ENCODE data around the gene OR52J3.

The OR52J3 gene

GRCh38 chr11:5046226-5046625, at the start of gene OR52J3:
OR52J3 (plus strand) TSS chr11:5046526; CDS start chr11:5046526, 0 bp downstream.
- no peak for TF ChIP-seq ESRRG (CRISPR knock-in tag; IDR thresholded peaks at IDR 0.05)
- TF ChIP-seq SNAI2 (CRISPR knock-in tag; IDR thresholded peaks at IDR 0.05): no peak
- TF ChIP-seq OSR1 (CRISPR knock-in tag; IDR thresholded peaks at IDR 0.05): no peak
- TF ChIP-seq, protein P1, sequence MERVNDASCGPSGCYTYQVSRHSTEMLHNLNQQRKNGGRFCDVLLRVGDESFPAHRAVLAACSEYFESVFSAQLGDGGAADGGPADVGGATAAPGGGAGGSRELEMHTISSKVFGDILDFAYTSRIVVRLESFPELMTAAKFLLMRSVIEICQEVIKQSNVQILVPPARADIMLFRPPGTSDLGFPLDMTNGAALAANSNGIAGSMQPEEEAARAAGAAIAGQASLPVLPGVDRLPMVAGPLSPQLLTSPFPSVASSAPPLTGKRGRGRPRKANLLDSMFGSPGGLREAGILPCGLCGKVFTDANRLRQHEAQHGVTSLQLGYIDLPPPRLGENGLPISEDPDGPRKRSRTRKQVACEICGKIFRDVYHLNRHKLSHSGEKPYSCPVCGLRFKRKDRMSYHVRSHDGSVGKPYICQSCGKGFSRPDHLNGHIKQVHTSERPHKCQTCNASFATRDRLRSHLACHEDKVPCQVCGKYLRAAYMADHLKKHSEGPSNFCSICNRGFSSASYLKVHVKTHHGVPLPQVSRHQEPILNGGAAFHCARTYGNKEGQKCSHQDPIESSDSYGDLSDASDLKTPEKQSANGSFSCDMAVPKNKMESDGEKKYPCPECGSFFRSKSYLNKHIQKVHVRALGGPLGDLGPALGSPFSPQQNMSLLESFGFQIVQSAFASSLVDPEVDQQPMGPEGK (CRISPR knock-in tag; IDR thresholded peaks at IDR 0.05; ENCODE audit: borderline replicate concordance): no peak
- no peak for TF ChIP-seq ZC3H10 (CRISPR knock-in tag; IDR thresholded peaks at IDR 0.05)
- TF ChIP-seq RARB (CRISPR knock-in tag; IDR thresholded peaks at IDR 0.05): no peak
- TF ChIP-seq ISL1 (CRISPR knock-in tag; IDR thresholded peaks at IDR 0.05): no peak
- no peak for TF ChIP-seq TOX (CRISPR knock-in tag; IDR thresholded peaks at IDR 0.05; ENCODE audit: borderline replicate concordance)
- TF ChIP-seq CSDC2 (CRISPR knock-in tag; IDR thresholded peaks at IDR 0.05): no peak
- TF ChIP-seq TSHZ2 (CRISPR knock-in tag; IDR thresholded peaks at IDR 0.05): no peak
- TF ChIP-seq ZNF8 (CRISPR knock-in tag; IDR thresholded peaks at IDR 0.05): no peak
- TF ChIP-seq ZNF565 (CRISPR knock-in tag; conservative IDR thresholded peaks at IDR 0.05; ENCODE audit: low read depth): no peak
- no peak for ATAC-seq

DNA sequence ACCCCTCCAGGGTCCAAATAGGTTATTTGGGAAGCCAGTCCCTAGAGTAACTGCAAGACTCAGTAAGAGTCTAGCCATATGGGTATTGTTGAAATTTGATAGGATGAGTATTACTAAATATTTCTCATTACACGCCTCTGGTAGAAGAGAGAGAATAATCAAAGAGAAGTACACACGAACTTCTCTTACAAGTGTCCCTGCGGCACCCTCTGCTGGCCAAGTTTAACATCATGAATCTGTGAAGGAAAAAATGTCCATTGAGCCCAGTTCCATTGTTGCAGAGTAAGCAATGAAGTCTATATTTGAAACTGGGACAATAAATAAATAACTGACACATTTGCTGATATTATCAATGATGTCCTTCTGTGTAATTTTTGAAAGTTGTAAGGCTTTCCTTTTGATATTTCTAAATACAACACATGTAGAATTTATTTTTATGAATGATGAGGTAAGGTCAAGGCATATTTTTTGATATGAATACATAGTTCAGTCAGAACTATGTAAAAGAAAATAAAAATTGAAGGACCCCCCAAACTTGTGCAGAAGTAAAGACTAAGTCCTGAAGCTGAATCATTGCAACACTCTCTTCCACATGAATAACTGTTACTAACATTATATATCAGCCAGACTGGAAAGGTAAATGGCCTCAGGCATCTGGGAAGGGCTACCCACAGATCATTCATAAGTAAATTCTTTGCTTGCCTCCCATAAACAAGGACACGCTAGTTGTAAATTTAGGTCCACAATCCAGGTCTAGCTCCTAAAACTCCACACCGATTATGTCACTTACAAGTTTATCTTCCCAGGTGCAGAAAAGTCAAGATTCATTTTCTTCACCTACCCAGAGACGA, 41.7 kb upstream of the OR52J3 start:
- ATAC-seq: peak; percentile 76
- TF ChIP-seq ESRRG (CRISPR knock-in tag; IDR thresholded peaks at IDR 0.05) (no peak), ISL1 (CRISPR knock-in tag; IDR thresholded peaks at IDR 0.05) (no peak), ZNF565 (CRISPR knock-in tag; conservative IDR thresholded peaks at IDR 0.05; ENCODE audit: low read depth) (no peak), OSR1 (CRISPR knock-in tag; IDR thresholded peaks at IDR 0.05) (no peak), ARNTL (CRISPR knock-in tag; IDR thresholded peaks at IDR 0.05; ENCODE audit: borderline replicate concordance, low read depth) (no peak), TCF4 (CRISPR knock-in tag; IDR thresholded peaks at IDR 0.05; ENCODE audit: borderline replicate concordance) (no peak), TSHZ2 (CRISPR knock-in tag; IDR thresholded peaks at IDR 0.05) (no peak), CSRNP3 (CRISPR knock-in tag; IDR thresholded peaks at IDR 0.05) (no peak), SNAI2 (CRISPR knock-in tag; IDR thresholded peaks at IDR 0.05) (no peak), ZFP3 (CRISPR knock-in tag; IDR thresholded peaks at IDR 0.05) (no peak), CSDC2 (CRISPR knock-in tag; IDR thresholded peaks at IDR 0.05) (no peak), POU6F1 (CRISPR knock-in tag; IDR thresholded peaks at IDR 0.05; ENCODE audit: borderline replicate concordance, low read depth) (no peak), TOX (CRISPR knock-in tag; IDR thresholded peaks at IDR 0.05; ENCODE audit: borderline replicate concordance) (no peak), ZNF70 (CRISPR knock-in tag; IDR thresholded peaks at IDR 0.05) (no peak)
- TF ChIP-seq, protein P1 (CRISPR knock-in tag; IDR thresholded peaks at IDR 0.05; ENCODE audit: borderline replicate concordance): no peak
- TF ChIP-seq, protein P2, sequence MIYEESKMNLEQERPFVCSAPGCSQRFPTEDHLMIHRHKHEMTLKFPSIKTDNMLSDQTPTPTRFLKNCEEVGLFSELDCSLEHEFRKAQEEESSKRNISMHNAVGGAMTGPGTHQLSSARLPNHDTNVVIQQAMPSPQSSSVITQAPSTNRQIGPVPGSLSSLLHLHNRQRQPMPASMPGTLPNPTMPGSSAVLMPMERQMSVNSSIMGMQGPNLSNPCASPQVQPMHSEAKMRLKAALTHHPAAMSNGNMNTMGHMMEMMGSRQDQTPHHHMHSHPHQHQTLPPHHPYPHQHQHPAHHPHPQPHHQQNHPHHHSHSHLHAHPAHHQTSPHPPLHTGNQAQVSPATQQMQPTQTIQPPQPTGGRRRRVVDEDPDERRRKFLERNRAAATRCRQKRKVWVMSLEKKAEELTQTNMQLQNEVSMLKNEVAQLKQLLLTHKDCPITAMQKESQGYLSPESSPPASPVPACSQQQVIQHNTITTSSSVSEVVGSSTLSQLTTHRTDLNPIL (CRISPR knock-in tag; IDR thresholded peaks at IDR 0.05; ENCODE audit: low read depth): no peak

Data from SK-N-SH treated with all-trans-retinoic acid at 6 μM for 48 hours (cell line).